Right lobe of liver (tissue), 4 donors: Measurements from ENCODE around the gene FAM167B.

Experiments used
- CTCF ChIP-seq, 4 donors: fragments of 200-600 bp in 3 of 4; fragments of 450-650 bp in 1 of 4; IDR thresholded peaks; one replicate each; pipeline versions ENCODE4 v1.5.1 to v1.8.0; 2016 to 2022; ENCODE audit warnings: antibody characterized with exemption in 4 of 4, mild to moderate bottlenecking in 2 of 4
- POLR2A ChIP-seq: fragments of 450-650 bp; IDR thresholded peaks from one replicate; pipeline ENCODE4 v1.6.1; 2017; ENCODE audit warnings: antibody characterized with exemption, mild to moderate bottlenecking
- donor health status: DM: no; HTN: no; CAD: no.
- donor health status: DM: no; HTN: no; CAD: no.
- donor health status: DM: no; HTN: yes; CAD: no.

- TF ChIP-seq CTCF (IDR thresholded peaks at IDR 0.05), result no peak
- no peak for TF ChIP-seq POLR2A
Observed at GRCh38 chr1:32198237-32199042, 48.6 kb upstream of the FAM167B start.
